ENCODE data around the gene PTPN1.

The PTPN1 gene

DNA sequence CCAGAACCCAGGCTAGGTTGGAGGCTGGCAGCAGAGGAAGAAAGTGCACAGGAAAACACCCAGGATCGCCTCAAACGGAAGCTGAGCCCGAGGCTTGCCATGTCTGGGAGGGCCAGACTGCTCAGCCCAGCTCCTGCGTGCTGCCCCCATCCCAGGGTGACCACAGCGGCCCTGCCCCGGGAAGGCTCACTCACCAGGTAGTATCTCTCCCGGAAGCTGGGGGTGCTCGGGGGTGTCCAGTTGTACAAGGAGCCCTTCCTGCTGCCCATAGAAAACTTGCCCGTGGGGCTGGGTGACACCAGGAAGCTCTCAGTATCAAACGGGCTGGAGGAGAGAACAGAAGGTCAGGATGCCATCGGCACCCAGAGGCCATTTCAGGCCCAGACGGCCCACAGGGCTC is 94.3 kb downstream of the PTPN1 start:
- DNase-seq, result no peak
- in situ Hi-C loops (cut with HindIII; ENCODE audit: low pct_ligation_motif_present, low sequenced_read_pairs), result no loop called here
- Histone ChIP-seq H3K4me3 (ENCODE audit: low read depth, low read length) (no peak overlapping the region), H3K27me3 (replicated peaks) (no peaks in the 10 kb centered on the region), H3K36me3 (replicated peaks) (no peaks in the 10 kb centered on the region), H3K27ac (no peak overlapping the region)
- TF ChIP-seq, protein P1, sequence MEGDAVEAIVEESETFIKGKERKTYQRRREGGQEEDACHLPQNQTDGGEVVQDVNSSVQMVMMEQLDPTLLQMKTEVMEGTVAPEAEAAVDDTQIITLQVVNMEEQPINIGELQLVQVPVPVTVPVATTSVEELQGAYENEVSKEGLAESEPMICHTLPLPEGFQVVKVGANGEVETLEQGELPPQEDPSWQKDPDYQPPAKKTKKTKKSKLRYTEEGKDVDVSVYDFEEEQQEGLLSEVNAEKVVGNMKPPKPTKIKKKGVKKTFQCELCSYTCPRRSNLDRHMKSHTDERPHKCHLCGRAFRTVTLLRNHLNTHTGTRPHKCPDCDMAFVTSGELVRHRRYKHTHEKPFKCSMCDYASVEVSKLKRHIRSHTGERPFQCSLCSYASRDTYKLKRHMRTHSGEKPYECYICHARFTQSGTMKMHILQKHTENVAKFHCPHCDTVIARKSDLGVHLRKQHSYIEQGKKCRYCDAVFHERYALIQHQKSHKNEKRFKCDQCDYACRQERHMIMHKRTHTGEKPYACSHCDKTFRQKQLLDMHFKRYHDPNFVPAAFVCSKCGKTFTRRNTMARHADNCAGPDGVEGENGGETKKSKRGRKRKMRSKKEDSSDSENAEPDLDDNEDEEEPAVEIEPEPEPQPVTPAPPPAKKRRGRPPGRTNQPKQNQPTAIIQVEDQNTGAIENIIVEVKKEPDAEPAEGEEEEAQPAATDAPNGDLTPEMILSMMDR (IDR thresholded peaks at IDR 0.05; ENCODE audit: low read depth, low read length, missing control alignments), result no peak

DNA sequence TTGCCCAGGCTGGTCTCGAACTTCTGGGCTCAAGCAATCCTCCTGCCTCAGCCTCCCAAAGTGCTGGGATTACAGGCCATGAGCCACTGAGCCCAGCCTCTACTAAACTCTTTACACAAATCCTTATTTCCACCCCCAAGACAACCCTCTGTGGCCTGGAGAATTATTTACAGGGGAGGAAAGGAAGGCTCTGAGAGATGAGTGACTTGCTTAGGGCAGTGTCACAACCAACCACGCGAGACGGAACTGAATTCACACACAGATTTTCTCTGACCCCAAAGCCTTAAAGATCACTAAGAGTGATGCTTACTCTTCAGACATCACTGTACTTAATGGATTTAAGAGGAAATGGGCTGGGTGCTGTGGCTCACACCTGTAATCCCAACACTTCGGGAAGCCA is 95.0 kb downstream of the PTPN1 start:
- H3K4me3 ChIP-seq (ENCODE audit: low read depth, low read length), result no peak overlapping the region
- no peaks in the 10 kb centered on the region for H3K27me3 ChIP-seq (replicated peaks)
- TF ChIP-seq, protein P1 (IDR thresholded peaks at IDR 0.05; ENCODE audit: low read depth, low read length, missing control alignments), result no peak
- in situ Hi-C loops (cut with HindIII; ENCODE audit: low pct_ligation_motif_present, low sequenced_read_pairs), result no loop called here
- no peaks in the 10 kb centered on the region for H3K36me3 ChIP-seq (replicated peaks)
- no peak for DNase-seq
- no peak overlapping the region for H3K27ac ChIP-seq

DNA sequence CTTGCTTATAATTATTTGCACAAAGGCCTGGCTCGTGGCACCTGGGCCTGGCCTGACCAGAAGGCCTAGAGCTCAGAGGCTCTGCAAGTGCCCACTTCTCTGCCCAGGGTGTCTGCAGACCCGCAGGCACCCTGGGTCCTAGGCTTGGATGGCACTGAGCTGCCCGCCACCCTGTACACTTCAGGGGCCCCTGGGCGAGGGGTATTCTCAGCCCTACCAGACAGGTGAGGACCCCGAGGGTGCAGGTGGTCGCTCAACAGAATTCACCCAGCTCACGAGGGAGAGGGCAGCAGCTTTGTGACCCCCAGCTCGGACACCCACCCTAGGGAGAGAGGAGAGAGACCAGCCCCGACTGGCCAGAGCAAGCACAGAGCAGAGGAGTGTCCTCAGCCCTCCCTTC is 97.3 kb downstream of the PTPN1 start:
- Histone ChIP-seq H3K36me3 (replicated peaks) (no peaks in the 10 kb centered on the region), H3K4me3 (ENCODE audit: low read depth, low read length) (no peak overlapping the region), H3K27ac (no peak overlapping the region), H3K27me3 (replicated peaks) (no peaks in the 10 kb centered on the region)
- in situ Hi-C loops (cut with HindIII; ENCODE audit: low pct_ligation_motif_present, low sequenced_read_pairs), result no loop called here
- TF ChIP-seq, protein P1 (IDR thresholded peaks at IDR 0.05; ENCODE audit: low read depth, low read length, missing control alignments), result no peak
- DNase-seq, result no peak

DNA sequence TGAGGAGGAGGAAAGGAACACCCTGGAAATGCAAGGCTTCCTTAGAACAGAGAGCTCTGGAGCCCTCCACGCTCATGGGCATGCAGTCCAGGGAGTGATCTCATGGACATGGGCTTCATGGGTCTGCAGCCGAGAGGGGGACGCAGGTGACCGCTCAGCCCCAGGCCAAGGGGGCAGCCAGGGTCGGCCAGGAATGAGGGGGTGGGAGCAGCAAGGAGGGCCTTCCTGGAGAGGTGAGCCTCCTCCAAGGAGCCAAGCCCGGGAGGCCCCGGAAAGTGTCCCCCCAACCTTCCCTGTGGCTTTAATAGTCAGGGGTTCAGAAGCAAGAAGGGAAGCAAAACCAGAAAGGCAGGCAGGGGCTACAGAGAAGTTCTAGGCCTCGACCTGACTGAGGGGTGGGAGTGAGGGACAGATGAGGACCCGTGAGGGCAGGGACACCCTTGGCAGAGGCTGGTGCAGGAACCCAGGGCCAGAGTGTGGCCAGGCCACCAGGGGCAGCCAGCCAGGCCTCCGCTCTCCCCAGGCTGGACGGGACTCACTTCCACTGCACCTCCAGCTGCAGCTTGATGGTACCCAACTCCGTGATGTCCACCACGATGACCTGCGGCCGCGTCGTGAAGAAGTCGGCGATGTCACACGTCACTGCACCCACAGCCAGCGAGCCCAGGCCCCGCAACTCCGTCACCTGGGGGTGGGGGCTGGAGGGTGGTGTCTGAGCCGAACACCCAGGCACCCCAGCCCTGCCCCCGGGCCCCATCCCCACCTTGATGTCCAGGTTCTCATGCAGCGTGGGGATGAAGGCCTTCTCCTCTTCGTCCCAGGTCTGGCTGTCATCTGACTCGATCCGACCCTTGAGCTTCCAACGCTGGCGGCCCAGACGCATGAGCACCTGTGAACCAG is 97.9 kb downstream of the PTPN1 start:
- Histone ChIP-seq H3K36me3 (replicated peaks) (no peaks in the 10 kb centered on the region), H3K27me3 (replicated peaks) (no peaks in the 10 kb centered on the region), H3K4me3 (ENCODE audit: low read depth, low read length) (no peak overlapping the region), H3K27ac (no peak overlapping the region)
- in situ Hi-C loops (cut with HindIII; ENCODE audit: low pct_ligation_motif_present, low sequenced_read_pairs), result no loop called here
- no peak for DNase-seq
- TF ChIP-seq, protein P1 (IDR thresholded peaks at IDR 0.05; ENCODE audit: low read depth, low read length, missing control alignments), result no peak

DNA sequence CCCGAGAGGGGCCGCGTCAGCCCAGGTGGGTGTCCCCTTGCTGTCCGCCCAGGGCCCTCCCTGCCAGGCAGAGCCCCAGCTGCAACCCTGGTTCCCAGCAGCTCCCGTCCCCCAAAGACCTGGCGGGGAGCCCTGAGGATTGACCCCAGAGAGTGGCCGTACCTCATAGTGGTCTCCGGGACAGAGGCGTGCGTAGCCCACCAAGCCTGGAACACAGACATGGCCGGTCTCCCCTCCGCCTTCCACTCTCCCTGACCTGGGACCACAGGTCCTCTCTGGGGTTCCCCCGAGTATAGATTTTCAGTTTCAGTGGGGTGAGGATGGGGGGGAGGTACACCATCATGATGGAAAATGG is 98.5 kb downstream of the PTPN1 start:
- in situ Hi-C loops (cut with HindIII; ENCODE audit: low pct_ligation_motif_present, low sequenced_read_pairs), result no loop called here
- Histone ChIP-seq H3K4me3 (ENCODE audit: low read depth, low read length) (no peak overlapping the region), H3K27me3 (replicated peaks) (no peaks in the 10 kb centered on the region), H3K27ac (no peak overlapping the region), H3K36me3 (replicated peaks) (no peaks in the 10 kb centered on the region)
- DNase-seq, result no peak
- TF ChIP-seq, protein P1 (IDR thresholded peaks at IDR 0.05; ENCODE audit: low read depth, low read length, missing control alignments), result no peak

Measured in brain microvascular endothelial cell (primary cell).